Measurements from ENCODE around the gene CARD14. TPM values are rescaled to one million over a fixed set of nuclear protein-coding genes. Genes with fewer than 3 reads are reported as not detected.
"Not testable (repeated sequence)": the region's sequence is repeated elsewhere in the genome, so short reads cannot be mapped to it uniquely, and the experiment has no call there.

Gene CARD14
- total RNA-seq, 6 experiments from 2014 or later = 0.20 to 0.29 (median 0.22) TPM; not detected in 3

GRCh38 chr17:80154166-80154565 lies 15.7 kb upstream of the CARD14 start:
- DNase-seq (no peak), ATAC-seq (no peak)
- WGBS (ENCODE audit: insufficient coverage, low coverage, low lambda C conversion rate, missing lambda C conversion rate) = 84% methylated on average over 5 of the region's 5 CpGs
- intact Hi-C loops (cut with DNase I) = no loop called here
- TF ChIP-seq POLR2A (IDR thresholded peaks at IDR 0.05) (no peak), CTCF (IDR thresholded peaks at IDR 0.05) (no peak)
- no peak overlapping the region for H3K27ac ChIP-seq
- H3K36me3 ChIP-seq = no peaks in the 10 kb centered on the region
- H3K9me3 ChIP-seq = no peaks in the 10 kb centered on the region
- H3K4me1 ChIP-seq = no peaks in the 10 kb centered on the region
- H3K27me3 ChIP-seq = no peaks in the 10 kb centered on the region
- H3K4me3 ChIP-seq = no peak overlapping the region

- intact Hi-C loops (cut with DNase I); H3K4me3 ChIP-seq; H3K36me3 ChIP-seq; DNase-seq; H3K27ac ChIP-seq; H3K9me3 ChIP-seq; H3K27me3 ChIP-seq; H3K4me1 ChIP-seq; ATAC-seq: not testable (repeated sequence)
- WGBS (ENCODE audit: insufficient coverage, low coverage, low lambda C conversion rate, missing lambda C conversion rate) = 67% methylated on average over 1 of the region's 2 CpGs
These were observed 14.2 kb upstream of the CARD14 start for GRCh38 chr17:80155600-80155999.

GRCh38 chr17:80158846-80159245 lies 11.0 kb upstream of the CARD14 start:
- intact Hi-C loops (cut with DNase I) = no loop called here
- WGBS (ENCODE audit: insufficient coverage, low coverage, low lambda C conversion rate, missing lambda C conversion rate) = 50% methylated on average over 2 of the region's 2 CpGs
- ATAC-seq (no peak), DNase-seq (no peak)
- no peaks in the 10 kb centered on the region for H3K36me3 ChIP-seq
- no peaks in the 10 kb centered on the region for H3K4me1 ChIP-seq
- no peak overlapping the region for H3K27ac ChIP-seq
- no peaks in the 10 kb centered on the region for H3K27me3 ChIP-seq
- H3K9me3 ChIP-seq = no peaks in the 10 kb centered on the region
- H3K4me3 ChIP-seq = no peak overlapping the region
- no peak for TF ChIP-seq CTCF (IDR thresholded peaks at IDR 0.05)
- no peak for TF ChIP-seq POLR2A (IDR thresholded peaks at IDR 0.05)

GRCh38 chr17:80160536-80160935 lies 9.3 kb upstream of the CARD14 start:
- H3K4me3 ChIP-seq = no peak overlapping the region
- 62% methylated on average over 3 of the region's 3 CpGs for WGBS (ENCODE audit: insufficient coverage, low coverage, low lambda C conversion rate, missing lambda C conversion rate)
- TF ChIP-seq POLR2A (IDR thresholded peaks at IDR 0.05) (no peak), CTCF (IDR thresholded peaks at IDR 0.05) (no peak)
- no peaks in the 10 kb centered on the region for H3K9me3 ChIP-seq
- no peak for DNase-seq
- intact Hi-C loops (cut with DNase I) = no loop called here
- ATAC-seq = no peak
- no peak overlapping the region for H3K27ac ChIP-seq
- no peaks in the 10 kb centered on the region for H3K36me3 ChIP-seq
- H3K4me1 ChIP-seq = no peaks in the 10 kb centered on the region
- no peaks in the 10 kb centered on the region for H3K27me3 ChIP-seq

- no peak for ATAC-seq
- Histone ChIP-seq H3K4me3 (no peak overlapping the region), H3K27me3 (no peaks in the 10 kb centered on the region), H3K4me1 (no peaks in the 10 kb centered on the region), H3K27ac (no peak overlapping the region), H3K9me3 (no peaks in the 10 kb centered on the region), H3K36me3 (no peaks in the 10 kb centered on the region)
- intact Hi-C loops (cut with DNase I) = no loop called here
- TF ChIP-seq CTCF (IDR thresholded peaks at IDR 0.05) (no peak), POLR2A (IDR thresholded peaks at IDR 0.05) (no peak)
- 88% methylated on average over 2 of the region's 4 CpGs for WGBS (ENCODE audit: insufficient coverage, low coverage, low lambda C conversion rate, missing lambda C conversion rate)
- DNase-seq = no peak
These were observed 6.5 kb upstream of the CARD14 start for GRCh38 chr17:80163336-80163735.

Data from right lobe of liver (tissue), 6 donors.